Effector memory CD8-positive, alpha-beta T cell (primary cell): ENCODE data around the gene CTNND2.

Source experiments
- ATAC-seq: fragments of 150-1000 bp; cut with Tn5 transposase; replicated peaks from 2 replicates; pipeline ENCODE4 v1.10.0; 2021; ENCODE audit warnings: mild to moderate bottlenecking, moderate library complexity
- DNase-seq, 3 experiments: peaks; one replicate each; pipeline ENCODE4 v3.0.0; 2021
- H3K27ac Mint-ChIP-seq, 2 donors: one replicate each; pipeline ENCODE4 v1.8.0; 2022; ENCODE audit warnings: mild to moderate bottlenecking in 2 of 2, mixed read lengths in 2 of 2, moderate library complexity in 2 of 2
- H3K27me3 Mint-ChIP-seq, 2 donors: one replicate each; pipeline ENCODE4 v1.8.0; 2022; ENCODE audit warnings: mixed read lengths in 2 of 2
- H3K36me3 Mint-ChIP-seq: one replicate; pipeline ENCODE4 v1.8.0; 2022; ENCODE audit warnings: mild to moderate bottlenecking, moderate library complexity, mixed read lengths; ENCODE audit not compliant: insufficient read depth
- H3K4me1 Mint-ChIP-seq, 2 donors: one replicate each; pipeline ENCODE4 v1.8.0; 2022; ENCODE audit warnings: low read depth in 2 of 2, mixed read lengths in 2 of 2
- H3K4me3 Mint-ChIP-seq, 2 donors: one replicate each; pipeline ENCODE4 v1.8.0; 2022; ENCODE audit warnings: mild to moderate bottlenecking in 2 of 2, mixed read lengths in 2 of 2, moderate library complexity in 2 of 2
- H3K9me3 Mint-ChIP-seq, 2 donors: one replicate each; pipeline ENCODE4 v1.8.0; 2022; ENCODE audit warnings: mixed read lengths in 2 of 2

CTNND2 gene

DNA sequence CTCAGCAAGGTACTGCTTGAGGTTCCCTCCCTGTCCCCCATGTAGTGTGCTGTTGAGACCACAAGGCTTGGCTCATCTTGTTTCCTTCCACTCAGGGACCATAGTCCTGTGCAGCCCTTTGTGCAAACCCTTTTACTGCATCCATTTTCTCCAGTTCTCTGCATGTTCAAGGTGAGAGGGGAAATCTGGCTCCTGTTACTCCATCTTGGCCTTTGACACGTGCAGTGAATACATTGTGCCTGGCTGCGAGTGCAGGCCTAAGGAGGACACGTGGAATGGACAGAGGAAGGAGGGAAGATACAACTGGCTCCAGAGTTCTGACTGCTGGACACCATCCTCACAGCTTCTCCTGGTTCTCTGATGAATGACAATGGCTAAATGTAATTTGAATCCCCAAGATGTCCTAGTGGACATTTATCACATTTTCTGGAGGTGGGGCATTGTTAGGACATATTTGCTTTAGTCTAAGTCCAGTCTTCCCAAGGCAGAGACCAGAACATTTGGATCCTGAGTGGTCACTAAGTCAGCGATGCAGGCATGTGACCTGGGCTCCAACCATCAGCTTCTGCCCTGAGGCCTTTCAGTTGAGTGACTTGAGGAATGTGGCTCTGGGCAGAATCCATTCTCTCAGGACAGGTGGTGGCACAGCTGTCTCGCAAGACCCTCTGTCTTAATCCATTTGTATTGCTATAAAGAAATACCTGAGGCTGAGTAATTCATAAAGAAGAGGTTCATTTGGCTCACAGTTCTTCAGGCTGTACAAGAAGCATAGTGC, 954.2 kb downstream of the CTNND2 start:
- no peak overlapping the region for H3K27ac Mint-ChIP-seq
- no peak for DNase-seq
- no peaks in the 10 kb centered on the region for H3K4me1 Mint-ChIP-seq
- H3K4me3 Mint-ChIP-seq, result no peak overlapping the region
- H3K9me3 Mint-ChIP-seq, result peaks cover 0 to 11% of the 10 kb centered on the region in 2 donors
- ATAC-seq, result no peak
- no peaks in the 10 kb centered on the region for H3K36me3 Mint-ChIP-seq
- H3K27me3 Mint-ChIP-seq, result peaks cover 14 to 41% of the 10 kb centered on the region in 2 donors

DNA sequence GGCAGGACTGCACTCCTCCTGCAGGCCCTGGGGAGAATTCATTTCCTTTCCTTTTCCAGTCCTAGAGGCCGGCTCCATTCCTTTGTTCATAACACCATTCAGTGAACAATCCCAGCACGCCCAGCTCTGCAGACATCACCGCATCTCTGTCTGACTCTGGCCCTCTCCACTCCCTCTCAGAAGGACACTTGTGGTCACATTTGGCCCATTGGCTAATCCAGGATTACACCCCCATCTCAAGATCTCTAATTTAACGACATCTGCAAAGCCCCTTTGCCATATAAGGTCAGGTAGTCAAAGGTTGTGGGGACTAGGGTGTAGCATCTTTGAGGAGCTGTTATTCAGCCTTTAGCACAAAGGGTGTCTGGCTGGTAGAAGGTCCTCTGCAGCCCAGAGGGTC, 958.2 kb downstream of the CTNND2 start:
- Mint-ChIP-seq H3K27ac (no peak overlapping the region), H3K36me3 (no peaks in the 10 kb centered on the region), H3K4me1 (no peaks in the 10 kb centered on the region), H3K27me3 (peaks cover 21 to 53% of the 10 kb centered on the region in 2 donors), H3K9me3 (peaks cover 2 to 11% of the 10 kb centered on the region in 2 donors), H3K4me3 (no peak overlapping the region)
- DNase-seq (no peak), ATAC-seq (no peak)

DNA sequence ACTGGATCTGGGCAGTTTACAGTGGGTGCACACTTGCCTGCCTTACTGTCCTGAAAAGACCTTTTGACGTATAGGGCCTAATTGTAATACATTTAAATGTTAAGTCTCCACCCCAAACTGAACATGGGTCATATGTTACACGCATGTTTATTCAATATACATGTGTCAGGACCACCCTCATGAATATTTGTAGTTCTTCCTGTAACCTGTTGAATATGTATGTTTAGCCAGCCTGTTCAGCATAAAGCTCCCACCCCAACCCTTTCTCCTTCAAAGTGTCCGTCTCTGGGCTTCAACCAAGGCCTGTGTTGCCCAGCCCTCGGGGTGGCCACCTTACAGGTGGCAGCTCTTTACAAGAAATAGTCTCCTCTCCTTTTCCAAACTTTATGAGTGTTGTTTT, 962.3 kb downstream of the CTNND2 start:
- Mint-ChIP-seq H3K27ac (no peak overlapping the region), H3K36me3 (no peaks in the 10 kb centered on the region), H3K4me3 (no peak overlapping the region), H3K27me3 (peaks cover 8 to 20% of the 10 kb centered on the region in 2 donors), H3K9me3 (peaks cover 0 to 2% of the 10 kb centered on the region in 2 donors), H3K4me1 (no peaks in the 10 kb centered on the region)
- DNase-seq (no peak), ATAC-seq (no peak)

DNA sequence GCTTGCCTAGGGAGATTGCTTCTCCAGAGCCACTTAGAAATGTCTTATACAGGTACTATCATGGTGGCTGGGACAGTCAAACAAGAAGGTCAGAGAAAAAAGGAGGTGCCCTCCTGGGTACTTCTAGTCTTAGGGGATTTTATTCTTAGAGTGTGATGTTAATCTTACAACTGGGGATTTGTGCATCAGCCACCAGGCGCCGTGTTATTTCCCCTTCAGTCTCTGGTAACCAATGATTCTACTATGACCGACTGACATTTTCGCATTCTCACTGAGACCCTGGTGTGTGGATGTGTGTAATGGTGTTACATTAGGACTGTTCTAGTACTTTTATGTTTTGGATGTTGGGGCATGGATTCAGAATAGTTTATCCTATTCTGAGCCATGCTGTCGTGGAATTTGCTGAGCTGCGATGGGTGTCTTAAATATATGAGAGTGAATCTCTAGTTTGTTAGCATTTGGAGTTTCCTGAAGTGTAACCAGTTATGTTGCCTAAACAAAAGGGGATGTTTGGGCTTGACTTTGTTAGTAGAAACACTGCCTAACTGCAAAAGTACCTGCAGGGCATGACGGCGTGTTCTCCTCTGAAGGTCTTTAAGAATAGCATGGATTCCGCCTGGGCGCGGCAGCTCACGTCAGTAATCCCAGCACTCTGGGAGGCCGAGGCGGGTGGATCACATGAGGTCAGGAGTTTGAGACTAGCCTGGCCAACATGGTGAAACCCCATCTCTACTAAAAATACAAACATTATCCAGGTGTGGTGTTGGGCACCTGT, 968.0 kb downstream of the CTNND2 start:
- Mint-ChIP-seq H3K4me1 (no peaks in the 10 kb centered on the region), H3K36me3 (no peaks in the 10 kb centered on the region), H3K9me3 (no peaks in the 10 kb centered on the region), H3K4me3 (no peak overlapping the region), H3K27ac (no peak overlapping the region), H3K27me3 (no peaks in the 10 kb centered on the region)
- ATAC-seq (no peak), DNase-seq (no peak)

DNA sequence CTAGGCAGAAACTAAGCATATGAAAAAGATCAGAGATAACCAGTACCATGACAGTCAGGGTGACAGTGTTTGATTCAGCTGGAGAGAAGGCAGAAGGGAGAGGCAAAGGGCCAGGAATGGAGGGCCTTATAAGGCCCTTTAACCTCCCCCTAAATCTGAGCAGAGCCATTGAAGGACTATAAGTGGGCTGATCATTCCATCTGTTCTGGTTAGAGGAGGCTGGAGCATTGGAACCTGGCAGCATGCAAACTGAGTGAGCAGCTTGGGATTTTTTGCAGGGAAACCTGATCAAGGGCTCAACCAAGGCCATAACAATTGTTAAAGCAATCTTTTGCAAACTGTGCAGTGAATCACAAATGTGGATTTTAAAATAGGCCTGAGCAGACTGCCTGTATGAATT, 968.7 kb downstream of the CTNND2 start:
- no peak overlapping the region for H3K27ac Mint-ChIP-seq

DNA sequence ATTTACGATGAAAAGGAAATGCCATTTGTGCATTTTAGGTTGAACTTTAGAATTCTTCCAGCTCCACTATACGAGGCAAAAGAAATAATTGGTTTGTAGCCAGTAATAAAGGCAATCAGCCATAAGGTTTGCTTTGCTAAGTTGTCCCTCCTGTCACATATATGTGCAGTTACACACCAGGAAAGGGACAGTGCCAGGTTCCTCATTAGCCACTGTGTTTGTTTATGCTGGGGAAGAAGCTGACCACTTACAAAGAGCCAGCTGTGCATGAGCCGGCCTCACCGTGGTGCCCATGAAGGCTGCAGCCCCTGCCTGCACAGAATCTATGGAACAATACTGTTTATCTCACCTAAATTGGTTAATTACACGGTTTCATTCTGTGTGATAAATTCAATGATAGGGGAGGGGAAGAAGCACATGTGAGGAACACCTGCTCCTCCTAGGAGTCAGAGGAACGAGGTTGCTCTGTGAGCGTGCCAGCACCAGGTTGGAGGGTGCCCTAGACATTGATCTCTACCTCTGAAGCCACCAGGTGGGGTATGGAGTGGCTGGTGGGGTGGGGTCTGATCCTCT, 969.4 kb downstream of the CTNND2 start:
- Mint-ChIP-seq H3K36me3 (no peaks in the 10 kb centered on the region), H3K4me1 (no peaks in the 10 kb centered on the region), H3K27me3 (no peaks in the 10 kb centered on the region), H3K27ac (no peak overlapping the region), H3K4me3 (no peak overlapping the region), H3K9me3 (peaks cover 3% of the 10 kb centered on the region in 2 donors)
- DNase-seq (no peak), ATAC-seq (no peak)

More for the DNA sequence above, 968.7 kb downstream of the CTNND2 start:
- no peaks in the 10 kb centered on the region for H3K4me1 Mint-ChIP-seq
- ATAC-seq (no peak), DNase-seq (no peak)
- H3K36me3 Mint-ChIP-seq, result no peaks in the 10 kb centered on the region
- no peak overlapping the region for H3K4me3 Mint-ChIP-seq
- H3K9me3 Mint-ChIP-seq, result peaks cover 0 to 1% of the 10 kb centered on the region in 2 donors
- no peaks in the 10 kb centered on the region for H3K27me3 Mint-ChIP-seq

DNA sequence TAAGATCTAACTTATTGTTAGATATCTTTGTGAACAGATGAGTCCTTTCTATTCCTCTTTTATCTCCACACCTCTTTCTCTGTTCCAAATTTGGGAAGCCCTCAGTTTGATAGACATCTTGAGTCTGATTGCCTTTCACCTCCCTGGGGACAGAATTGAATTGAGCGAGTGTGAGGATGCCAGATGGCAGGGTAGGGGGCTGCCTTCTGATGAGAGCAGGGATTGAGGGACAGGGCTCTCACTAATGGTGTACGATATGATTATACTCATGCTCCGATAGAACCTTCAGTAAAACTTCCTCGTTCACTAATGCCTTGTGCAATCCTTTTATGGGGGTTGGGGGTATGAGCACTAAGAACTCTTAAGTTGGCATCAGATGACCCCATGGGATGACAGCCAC, 971.1 kb downstream of the CTNND2 start:
- ATAC-seq (no peak), DNase-seq (no peak)
- Mint-ChIP-seq H3K9me3 (peaks cover 7 to 11% of the 10 kb centered on the region in 2 donors), H3K27ac (no peak overlapping the region), H3K4me3 (no peak overlapping the region), H3K27me3 (no peaks in the 10 kb centered on the region), H3K4me1 (no peaks in the 10 kb centered on the region), H3K36me3 (no peaks in the 10 kb centered on the region)

DNA sequence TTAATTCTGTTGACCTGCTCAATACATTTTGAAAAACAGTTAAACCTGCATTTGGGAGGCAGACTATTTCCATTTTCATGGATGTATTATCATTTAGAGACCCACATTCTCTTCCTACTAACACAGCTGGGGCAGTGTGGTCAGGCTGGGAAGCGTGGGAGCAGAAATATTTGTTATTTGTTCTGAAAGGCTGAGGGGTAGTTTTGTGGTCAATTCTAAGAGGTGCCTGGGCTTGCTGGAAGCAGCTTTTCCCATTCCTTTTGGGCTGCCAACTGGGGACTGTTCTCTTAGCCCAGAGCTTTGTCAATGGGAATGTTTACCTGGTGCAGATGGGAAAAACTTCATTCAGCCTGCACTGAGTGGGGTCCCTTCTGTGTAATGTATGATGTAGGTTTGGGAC, 971.8 kb downstream of the CTNND2 start:
- Mint-ChIP-seq H3K27me3 (no peaks in the 10 kb centered on the region), H3K9me3 (peaks cover 7 to 11% of the 10 kb centered on the region in 2 donors), H3K36me3 (no peaks in the 10 kb centered on the region), H3K4me1 (no peaks in the 10 kb centered on the region), H3K27ac (no peak overlapping the region), H3K4me3 (no peak overlapping the region)
- ATAC-seq (no peak), DNase-seq (no peak)

DNA sequence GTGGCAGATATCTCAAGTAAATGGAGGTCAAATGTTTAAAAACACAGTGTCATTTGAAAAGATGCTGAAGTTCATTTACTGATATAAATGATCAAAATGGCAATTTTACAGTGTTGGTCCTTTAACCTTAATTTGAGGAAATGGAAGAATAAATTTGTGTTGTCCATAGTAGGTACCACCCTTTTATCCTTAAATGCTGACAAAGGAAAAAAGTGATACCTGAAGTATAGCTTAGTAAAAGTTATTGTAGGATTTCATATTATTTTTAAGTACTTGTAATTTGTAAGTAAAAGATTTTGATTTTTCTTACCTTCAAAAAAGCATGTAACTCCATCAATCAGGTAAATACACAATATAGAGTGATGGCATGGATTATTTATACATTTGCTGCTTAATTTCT, 976.6 kb downstream of the CTNND2 start:
- Mint-ChIP-seq H3K36me3 (no peaks in the 10 kb centered on the region), H3K9me3 (peaks cover 7 to 11% of the 10 kb centered on the region in 2 donors), H3K27ac (no peak overlapping the region), H3K27me3 (peaks cover 9 to 19% of the 10 kb centered on the region in 2 donors), H3K4me3 (no peak overlapping the region), H3K4me1 (no peaks in the 10 kb centered on the region)
- DNase-seq, result no peak
- no peak for ATAC-seq

DNA sequence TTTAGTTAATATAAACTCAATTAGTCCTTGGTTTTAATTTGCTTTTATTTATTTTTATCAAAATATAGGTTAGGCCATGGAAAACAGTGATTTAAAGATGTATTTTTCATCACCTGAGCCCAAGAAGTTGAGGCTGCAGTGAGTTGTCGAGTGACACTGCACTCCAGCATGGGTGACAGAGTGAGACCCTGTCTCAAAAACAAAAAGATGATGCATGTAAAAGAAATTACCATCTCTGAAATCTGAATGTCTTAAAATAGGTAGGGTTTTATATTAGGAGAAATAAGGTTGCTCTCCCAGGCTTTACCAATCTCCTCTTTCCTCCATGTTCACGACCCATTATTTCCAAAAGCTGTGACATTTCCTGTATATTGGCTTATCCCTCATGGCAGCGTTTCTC, 980.9 kb downstream of the CTNND2 start:
- H3K36me3 Mint-ChIP-seq, result no peaks in the 10 kb centered on the region

More for the DNA sequence above, 980.9 kb downstream of the CTNND2 start:
- no peaks in the 10 kb centered on the region for H3K4me1 Mint-ChIP-seq
- no peak for ATAC-seq
- H3K4me3 Mint-ChIP-seq, result no peak overlapping the region
- H3K27me3 Mint-ChIP-seq, result peaks cover 9 to 43% of the 10 kb centered on the region in 2 donors
- H3K27ac Mint-ChIP-seq, result no peak overlapping the region
- H3K9me3 Mint-ChIP-seq, result no peaks in the 10 kb centered on the region
- DNase-seq, result no peak
